CD14-positive monocyte (primary cell): ENCODE measurements around the gene C9orf152. TPM values are rescaled to one million over a fixed set of nuclear protein-coding genes. Genes with fewer than 3 reads are reported as not detected.

ENCODE experiments used
- DNase-seq, 3 donors: peaks; one replicate each; pipeline ENCODE4 v3.0.0-alpha.2; 2011 to 2022
- H2AFZ ChIP-seq: 2 replicates; pipeline ENCODE4 v1.6.0; 2012; ENCODE audit warnings: mild to moderate bottlenecking, low read depth, low read length, inconsistent platforms; ENCODE audit not compliant: insufficient read depth, poor library complexity, severe bottlenecking
- H3K27ac ChIP-seq, 2 donors: 1 replicate in 1 of 2; 2 replicates in 1 of 2; pipeline ENCODE4 v1.5.1; 2012 to 2013; ENCODE audit warnings: low read length in 2 of 2, control low read depth in 1 of 2, inconsistent platforms in 1 of 2, low read depth in 1 of 2, mild to moderate bottlenecking in 1 of 2
- H3K27me3 ChIP-seq, 2 donors: one replicate each; pipeline versions ENCODE4 v1.6.0 to v1.6.1; 2011 to 2013; ENCODE audit warnings: low read length in 2 of 2; ENCODE audit not compliant: control insufficient read depth in 2 of 2, insufficient read depth in 2 of 2
- H3K36me3 ChIP-seq, 2 donors: replicated peaks in 1 of 2; 1 replicate in 1 of 2; 2 replicates in 1 of 2; pipeline versions ENCODE4 v1.5.1 to v1.6.1; 2012 to 2013; ENCODE audit warnings: low read length in 2 of 2, control low read depth in 1 of 2, inconsistent platforms in 1 of 2, mild to moderate bottlenecking in 1 of 2; ENCODE audit not compliant: insufficient read depth in 2 of 2, control insufficient read depth in 1 of 2
- H3K4me1 ChIP-seq, 2 donors: 1 replicate in 1 of 2; 2 replicates in 1 of 2; pipeline versions ENCODE4 v1.5.1 to v1.6.1; 2012 to 2013; ENCODE audit warnings: low read length in 2 of 2, control low read depth in 1 of 2, inconsistent platforms in 1 of 2, mild to moderate bottlenecking in 1 of 2, moderate library complexity in 1 of 2; ENCODE audit not compliant: insufficient read depth in 2 of 2, control insufficient read depth in 1 of 2
- H3K4me2 ChIP-seq: replicated peaks from 2 replicates; pipeline ENCODE3; 2012; ENCODE audit warnings: low read length, moderate library complexity, mild to moderate bottlenecking; ENCODE audit not compliant: poor library complexity, severe bottlenecking; ENCODE audit errors: extremely low read depth
- H3K4me3 ChIP-seq, 3 experiments: fragments of 200-600 bp in 1 of 3; sonication (generic) in 1 of 3; replicated peaks in 1 of 3; 1 replicate in 2 of 3; 2 replicates in 1 of 3; pipeline ENCODE4 v1.5.1; 2011 to 2013; ENCODE audit warnings: low read length in 3 of 3, mild to moderate bottlenecking in 3 of 3, control low read depth in 2 of 3, low read depth in 2 of 3, inconsistent platforms in 1 of 3, moderate library complexity in 1 of 3
- H3K79me2 ChIP-seq: 2 replicates; pipeline ENCODE4 v1.6.0; 2012; ENCODE audit warnings: mild to moderate bottlenecking, control low read depth, inconsistent platforms, low read length, moderate library complexity; ENCODE audit not compliant: insufficient read depth
- H3K9ac ChIP-seq: 2 replicates; pipeline ENCODE4 v1.6.0; 2017; ENCODE audit warnings: low read length, mild to moderate bottlenecking; ENCODE audit not compliant: insufficient read depth, poor library complexity, severe bottlenecking
- H3K9me3 ChIP-seq, 2 donors: replicated peaks in 1 of 2; 1 replicate in 1 of 2; 2 replicates in 1 of 2; pipeline versions ENCODE4 v1.5.1 to v1.6.1; 2012 to 2013; ENCODE audit warnings: low read length in 2 of 2, control low read depth in 1 of 2; ENCODE audit not compliant: control insufficient read depth in 1 of 2, insufficient read depth in 1 of 2
- H4K20me1 ChIP-seq: 2 replicates; pipeline ENCODE4 v1.6.0; 2012; ENCODE audit warnings: mild to moderate bottlenecking, low read length, control low read depth, moderate library complexity; ENCODE audit not compliant: insufficient read depth
- H3K27ac Mint-ChIP-seq, 7 donors: one replicate each; pipeline ENCODE4 v1.8.0; 2020; ENCODE audit warnings: mild to moderate bottlenecking in 7 of 7, mixed read lengths in 7 of 7, moderate library complexity in 6 of 7, inconsistent platforms in 2 of 7
- H3K27me3 Mint-ChIP-seq, 3 donors: one replicate each; pipeline ENCODE4 v1.8.0; 2021 to 2022; ENCODE audit warnings: low read depth in 3 of 3, mild to moderate bottlenecking in 3 of 3, mixed read lengths in 3 of 3, moderate library complexity in 3 of 3, inconsistent platforms in 1 of 3
- H3K36me3 Mint-ChIP-seq, 2 donors: one replicate each; pipeline ENCODE4 v1.8.0; 2020; ENCODE audit warnings: mixed read lengths in 2 of 2, inconsistent platforms in 1 of 2, mild to moderate bottlenecking in 1 of 2
- H3K4me1 Mint-ChIP-seq: one replicate; pipeline ENCODE4 v1.8.0; 2020; ENCODE audit warnings: mild to moderate bottlenecking, mixed read lengths
- H3K4me3 Mint-ChIP-seq, 2 donors: one replicate each; pipeline ENCODE4 v1.8.0; 2020; ENCODE audit warnings: mild to moderate bottlenecking in 2 of 2, mixed read lengths in 2 of 2, moderate library complexity in 1 of 2
- H3K9me3 Mint-ChIP-seq, 7 donors: one replicate each; pipeline ENCODE4 v1.8.0; 2020 to 2022; ENCODE audit warnings: mixed read lengths in 7 of 7, mild to moderate bottlenecking in 6 of 7, moderate library complexity in 6 of 7, inconsistent platforms in 2 of 7
- WGBS: methylation state at CpG from one replicate; pipeline ENCODE4 v1.1.5; 2013; ENCODE audit warnings: missing lambda C conversion rate; ENCODE audit not compliant: insufficient coverage; 5-methylcytosine and 5-hydroxymethylcytosine counted together
- intact Hi-C, 2 donors: fragments of 100-400 bp; cut with micrococcal nuclease; formaldehyde crosslinking; loops; one replicate each; pipeline versions ENCODE4 v1.15.0 to v1.15.1; 2023
- polyA minus RNA-seq: library from RNA; depleted of rRNA, polyadenylated mRNA; stranded (reverse); fragments of >200 nt; gene quantifications from 2 replicates; pipeline ENCODE4 v1.2.3, GENCODE V29; 2012
- polyA plus RNA-seq, 3 donors: library from polyadenylated mRNA; depleted of rRNA in 1 of 3; unstranded in 2 of 3; stranded (reverse) in 1 of 3; fragments of 300-500 nt in 2 of 3; fragments of >200 nt in 1 of 3; fragmentation: Illumina TruSeq in 2 of 3; gene quantifications; 1 replicate in 2 of 3; 2 replicates in 1 of 3; pipeline ENCODE4 v1.2.3, GENCODE V29; 2012 to 2021
- total RNA-seq, 12 experiments: library from RNA in 1 of 12; stranded (reverse) in 1 of 12; fragments of 120-200 nt in 1 of 12; gene quantifications; one replicate each; pipeline ENCODE4 v1.2.4 and lab custom pipeline; 2013 to 2026; ENCODE audit warnings: mixed read lengths in 6 of 12, inconsistent platforms in 1 of 12
- TF ChIP-seq, protein P1 (sequence below): fragments of 200-600 bp; IDR thresholded peaks from one replicate; pipeline ENCODE4 v1.8.0; 2022; ENCODE audit warnings: antibody characterized with exemption, mild to moderate bottlenecking

Gene C9orf152, protein sequence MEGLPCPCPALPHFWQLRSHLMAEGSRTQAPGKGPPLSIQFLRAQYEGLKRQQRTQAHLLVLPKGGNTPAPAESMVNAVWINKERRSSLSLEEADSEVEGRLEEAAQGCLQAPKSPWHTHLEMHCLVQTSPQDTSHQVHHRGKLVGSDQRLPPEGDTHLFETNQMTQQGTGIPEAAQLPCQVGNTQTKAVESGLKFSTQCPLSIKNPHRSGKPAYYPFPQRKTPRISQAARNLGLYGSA
- total RNA-seq (2013), result not detected
- polyA plus RNA-seq (not detected), polyA minus RNA-seq (not detected in 2 replicates), total RNA-seq (lab: John Stamatoyannopoulos, UW) (0 to 1.3 (median 0.16) reads per million in 11 experiments)

DNA sequence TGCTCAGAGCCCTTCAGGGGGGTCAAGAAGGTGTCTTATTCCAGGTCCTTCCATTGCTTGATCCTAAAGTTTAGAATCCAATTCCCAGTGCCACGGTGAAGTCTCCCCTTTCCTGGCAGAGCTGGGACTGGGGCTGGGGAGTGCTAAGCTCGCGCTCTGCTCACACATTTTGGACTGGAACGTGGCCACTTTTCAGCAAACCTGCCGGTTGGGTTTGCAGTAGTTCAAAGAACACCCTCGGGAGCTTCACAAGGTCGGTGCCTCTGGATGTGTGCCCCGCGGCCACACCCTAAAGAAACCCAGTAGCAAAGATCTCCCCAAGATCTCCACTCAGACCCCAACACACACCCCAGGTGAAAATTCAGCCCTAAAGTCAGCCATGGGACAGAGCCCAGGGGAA lies at the start of gene C9orf152:
Gene C9orf152 (minus strand): TSS at position 129 of the 400 bp plus-strand sequence. CDS start 580 bp downstream, outside the sequence.
- no peaks in the 10 kb centered on the region for H3K27me3 ChIP-seq
- Mint-ChIP-seq H3K4me1 (no peaks in the 10 kb centered on the region), H3K4me3 (no peak within 1 kb of the TSS), H3K27ac (peak within 1 kb of the TSS in 1 of 7 donors; percentile 25), H3K27me3 (peaks cover 3 to 8% (median 4%) of the 10 kb centered on the region in 3 donors), H3K9me3 (peaks cover 0 to 3% (median 0%) of the 10 kb centered on the region in 7 donors), H3K36me3 (no peaks in the 10 kb centered on the region)
- no peak within 1 kb of the TSS for H3K4me2 ChIP-seq
- no peak for DNase-seq
- H3K79me2 ChIP-seq, result no peaks in the 10 kb centered on the region
- intact Hi-C loops, result no loop called here
- no peaks in the 10 kb centered on the region for H3K9me3 ChIP-seq
- H3K9ac ChIP-seq, result no peak within 1 kb of the TSS
- no peaks in the 10 kb centered on the region for H4K20me1 ChIP-seq
- WGBS, result over 99% methylated on average over 9 of the region's 9 CpGs
- H3K4me3 ChIP-seq, result no peak within 1 kb of the TSS
- TF ChIP-seq, protein P1, sequence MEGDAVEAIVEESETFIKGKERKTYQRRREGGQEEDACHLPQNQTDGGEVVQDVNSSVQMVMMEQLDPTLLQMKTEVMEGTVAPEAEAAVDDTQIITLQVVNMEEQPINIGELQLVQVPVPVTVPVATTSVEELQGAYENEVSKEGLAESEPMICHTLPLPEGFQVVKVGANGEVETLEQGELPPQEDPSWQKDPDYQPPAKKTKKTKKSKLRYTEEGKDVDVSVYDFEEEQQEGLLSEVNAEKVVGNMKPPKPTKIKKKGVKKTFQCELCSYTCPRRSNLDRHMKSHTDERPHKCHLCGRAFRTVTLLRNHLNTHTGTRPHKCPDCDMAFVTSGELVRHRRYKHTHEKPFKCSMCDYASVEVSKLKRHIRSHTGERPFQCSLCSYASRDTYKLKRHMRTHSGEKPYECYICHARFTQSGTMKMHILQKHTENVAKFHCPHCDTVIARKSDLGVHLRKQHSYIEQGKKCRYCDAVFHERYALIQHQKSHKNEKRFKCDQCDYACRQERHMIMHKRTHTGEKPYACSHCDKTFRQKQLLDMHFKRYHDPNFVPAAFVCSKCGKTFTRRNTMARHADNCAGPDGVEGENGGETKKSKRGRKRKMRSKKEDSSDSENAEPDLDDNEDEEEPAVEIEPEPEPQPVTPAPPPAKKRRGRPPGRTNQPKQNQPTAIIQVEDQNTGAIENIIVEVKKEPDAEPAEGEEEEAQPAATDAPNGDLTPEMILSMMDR, result no peak
- no peaks in the 10 kb centered on the region for H3K36me3 ChIP-seq
- H2AFZ ChIP-seq, result no peak within 1 kb of the TSS
- no peaks in the 10 kb centered on the region for H3K4me1 ChIP-seq
- no peak within 1 kb of the TSS for H3K27ac ChIP-seq

DNA sequence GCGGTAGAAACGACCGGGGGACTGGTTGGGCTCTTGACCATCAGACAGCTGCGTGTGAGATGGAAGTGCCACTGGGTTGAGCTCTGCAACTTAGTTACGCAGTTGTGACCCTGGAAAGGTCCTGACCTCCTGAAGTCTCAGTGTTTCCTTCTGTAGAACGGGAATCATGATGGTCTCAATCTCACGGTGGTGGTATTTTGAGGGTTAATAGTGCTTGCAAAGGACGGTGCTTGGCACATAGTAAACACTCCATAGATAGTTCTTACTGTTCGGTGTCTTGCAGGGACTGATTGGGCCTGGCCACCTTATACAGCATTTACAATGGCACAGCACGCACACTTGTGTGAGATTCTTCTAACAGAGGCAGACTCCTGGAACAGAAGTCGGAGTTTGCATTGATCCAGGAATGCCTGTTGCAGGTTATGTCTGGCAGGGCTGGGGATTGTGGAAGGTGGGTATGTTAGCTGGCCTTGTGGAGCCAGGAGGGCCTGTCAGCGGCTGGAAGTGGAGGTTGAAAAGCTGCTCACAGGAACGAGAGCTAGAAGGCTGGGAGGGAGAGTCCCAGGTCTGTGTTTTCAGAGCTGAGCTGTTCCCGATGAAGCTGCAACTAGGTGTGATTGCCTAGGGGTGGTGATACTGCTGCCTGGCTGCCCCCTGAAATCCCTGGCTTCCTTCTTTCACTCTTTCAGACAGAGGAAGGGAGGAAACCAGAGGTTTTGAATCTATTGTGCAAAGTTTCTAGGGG lies 49.3 kb upstream of the C9orf152 start:
- no peaks in the 10 kb centered on the region for H3K9me3 ChIP-seq
- DNase-seq, result peak in 1 of 3 donors; percentile 17
- TF ChIP-seq, protein P1, result no peak

More for the DNA sequence above, 49.3 kb upstream of the C9orf152 start:
- Histone ChIP-seq H3K9ac (peak overlapping the region; percentile 85), H2AFZ (peak overlapping the region; percentile 78), H3K4me1 (peaks cover 36 to 40% of the 10 kb centered on the region in 2 donors), H3K27me3 (no peaks in the 10 kb centered on the region), H4K20me1 (peaks cover 20% of the 10 kb centered on the region), H3K79me2 (peaks cover 40% of the 10 kb centered on the region), H3K27ac (peak overlapping the region; percentile 86 to 96), H3K4me3 (peak overlapping the region; percentile 64 to 88 (median 76)), H3K4me2 (peak overlapping the region; percentile 77), H3K36me3 (no peaks in the 10 kb centered on the region)
- Mint-ChIP-seq H3K4me3 (peak overlapping the region; percentile 96 to 97), H3K27ac (peak overlapping the region; percentile 97 to 100 (median 98)), H3K27me3 (peaks cover 0 to 5% (median 2%) of the 10 kb centered on the region in 3 donors), H3K9me3 (peaks cover 0 to 2% (median 0%) of the 10 kb centered on the region in 7 donors), H3K36me3 (no peaks in the 10 kb centered on the region), H3K4me1 (peaks cover 58% of the 10 kb centered on the region)
- WGBS, result 6% methylated on average over 11 of the region's 14 CpGs
- intact Hi-C loops, result loop anchor here in 1 of 2 donors (10.0 kb wide), 2 partner anchors 78 to 192 kb away; partner anchors contain the start of gene TXNDC8
